Spleen (tissue), 11 donors: ENCODE data around the gene CRIP2. TPM values are rescaled to one million over a fixed set of nuclear protein-coding genes. Genes with fewer than 3 reads are reported as not detected.

Experiments
- DNase-seq: peaks from one replicate; pipeline ENCODE4 v3.0.0-alpha.2; 2020
- H3K27ac ChIP-seq, 8 donors: fragments of 200-600 bp; sonication (generic) in 7 of 8; 1 replicate in 4 of 8; 2 replicates in 4 of 8; pipeline versions ENCODE4 v1.5.0 to v1.8.0; 2016 to 2021; ENCODE audit warnings: inconsistent platforms in 4 of 8, mild to moderate bottlenecking in 4 of 8, moderate library complexity in 1 of 8
- H3K27me3 ChIP-seq, 7 donors: fragments of 200-600 bp; sonication (generic) in 6 of 7; replicated peaks in 1 of 7; 1 replicate in 4 of 7; 2 replicates in 3 of 7; pipeline versions ENCODE4 v1.5.0 to v1.8.0; 2016 to 2021; ENCODE audit warnings: inconsistent platforms in 3 of 7, mild to moderate bottlenecking in 1 of 7
- H3K36me3 ChIP-seq, 6 donors: fragments of 200-600 bp; sonication (generic) in 5 of 6; 1 replicate in 4 of 6; 2 replicates in 2 of 6; pipeline versions ENCODE4 v1.5.0 to v1.8.0; 2016 to 2021; ENCODE audit warnings: inconsistent platforms in 2 of 6
- H3K4me1 ChIP-seq, 6 donors: fragments of 200-600 bp; sonication (generic) in 5 of 6; 1 replicate in 3 of 6; 2 replicates in 3 of 6; pipeline versions ENCODE4 v1.5.0 to v1.8.0; 2016 to 2021; ENCODE audit warnings: inconsistent platforms in 3 of 6
- H3K4me3 ChIP-seq, 8 donors: fragments of 200-600 bp; sonication (generic) in 7 of 8; 1 replicate in 4 of 8; 2 replicates in 4 of 8; pipeline versions ENCODE4 v1.5.0 to v1.8.0; 2016 to 2021; ENCODE audit warnings: inconsistent platforms in 4 of 8, mild to moderate bottlenecking in 4 of 8, moderate library complexity in 2 of 8
- H3K9me3 ChIP-seq, 8 donors: fragments of 200-600 bp; sonication (generic) in 7 of 8; 1 replicate in 4 of 8; 2 replicates in 4 of 8; pipeline versions ENCODE4 v1.5.0 to v1.8.0; 2016 to 2021; ENCODE audit warnings: inconsistent platforms in 4 of 8
- CTCF ChIP-seq, 11 experiments: fragments of 200-600 bp in 7 of 11; fragments of 450-650 bp in 4 of 11; sonication (generic) in 4 of 11; IDR thresholded peaks in 8 of 11; conservative IDR thresholded peaks in 3 of 11; 1 replicate in 7 of 11; 2 replicates in 4 of 11; pipeline versions ENCODE4 v1.4.0 to v1.8.0; 2016 to 2021; ENCODE audit warnings: antibody characterized with exemption in 11 of 11, inconsistent platforms in 4 of 11, mild to moderate bottlenecking in 1 of 11
- POLR2A ChIP-seq, 3 donors: fragments of 450-650 bp; IDR thresholded peaks; one replicate each; pipeline ENCODE4 v1.5.1; 2017; ENCODE audit warnings: antibody characterized with exemption in 3 of 3, mild to moderate bottlenecking in 1 of 3
- POLR2AphosphoS5 ChIP-seq, 3 donors: sonication (generic); formaldehyde crosslinking; IDR thresholded peaks; one replicate each; pipeline ENCODE4 v1.5.1; 2017; ENCODE audit warnings: antibody characterized with exemption in 3 of 3
- WGBS, 5 donors: extraction: QIAGEN DNeasy Blood & Tissue Kit in 3 of 5; methylation state at CpG; one replicate each; pipeline versions ENCODE4 v1.1.5 to v1.1.7; 2013 to 2018; 5-methylcytosine and 5-hydroxymethylcytosine counted together
- intact Hi-C: fragments of 100-400 bp; cut with DNase I; formaldehyde crosslinking; loops from one replicate; pipeline ENCODE4 v1.15.0; 2023; ENCODE audit warnings: low total_unique reads
- polyA plus RNA-seq, 3 donors: library from polyadenylated mRNA; stranded (reverse); fragments of 200-250 nt; gene quantifications; one replicate each; pipeline ENCODE4 v1.2.1, GENCODE V29; 2013
- total RNA-seq, 7 donors: library from RNA; depleted of rRNA in 3 of 7; stranded (reverse); fragments of >200 nt in 3 of 7; fragmentation: NEBNext Ultra II Directional in 4 of 7; extraction: Animal tissue kit (Norgen Biotek cat#: 25700) in 4 of 7; gene quantifications; one replicate each; pipeline versions ENCODE4 v1.1.0 to v1.2.1, GENCODE V29; 2016 to 2021
- donor health status: healthy with polysubstance abuse.
- donor health status: DM: no; HTN: no; CAD: no; lungs with moderate emphysema.
- donor health status: DM: no; HTN: no; CAD: no.
- donor health status: Bipolar disorder and iron deficiency.
- donor health status: healthy.
- donor health status: DM: no; HTN: no; CAD: no.
- donor health status: DM: yes; HTN: yes; CAD: no.

Gene CRIP2
- total and polyA plus RNA-seq, 10 donors, result 68.6 to 181 (median 111) TPM

- Histone ChIP-seq H3K27me3 (peaks cover 0 to 66% (median 13%) of the 10 kb centered on the region in 7 donors), H3K4me1 (peaks cover 46 to 100% (median 93%) of the 10 kb centered on the region in 6 donors), H3K27ac (peak overlapping the region; percentile 70 to 95 (median 88)), H3K9me3 (no peaks in the 10 kb centered on the region), H3K4me3 (peak overlapping the region in 1 of 8 donors; percentile 66), H3K36me3 (peaks cover 0 to 21% (median 5%) of the 10 kb centered on the region in 6 donors)
- WGBS, 5 donors, result 77 to 92% (median 82%) methylated on average over 12 to 18 of the region's 18 CpGs
- TF ChIP-seq POLR2A (IDR thresholded peaks at IDR 0.05) (no peak), POLR2AphosphoS5 (IDR thresholded peaks at IDR 0.05) (no peak), CTCF (IDR thresholded peaks at IDR 0.05 in 8 of 11, conservative IDR thresholded peaks at IDR 0.05 in 3 of 11) (no peak)
- intact Hi-C loops, result no loop called here
- DNase-seq, result no peak
Measured at GRCh38 chr14:105482486-105483110, 8.0 kb downstream of the CRIP2 start.

GRCh38 chr14:105483300-105484068, 8.9 kb downstream of the CRIP2 start:
- peak in 1 of 3 donors; percentile 3 for TF ChIP-seq POLR2AphosphoS5 (IDR thresholded peaks at IDR 0.05)
- TF ChIP-seq CTCF (IDR thresholded peaks at IDR 0.05 in 8 of 11, conservative IDR thresholded peaks at IDR 0.05 in 3 of 11), result no peak
- WGBS, 5 donors, result 82 to 87% (median 86%) methylated on average over 7 to 18 of the region's 18 CpGs
- Histone ChIP-seq H3K9me3 (no peaks in the 10 kb centered on the region), H3K27me3 (peaks cover 0 to 64% (median 7%) of the 10 kb centered on the region in 7 donors), H3K36me3 (peaks cover 0 to 16% (median 5%) of the 10 kb centered on the region in 6 donors), H3K4me3 (no peak overlapping the region), H3K4me1 (peaks cover 53 to 100% (median 94%) of the 10 kb centered on the region in 6 donors), H3K27ac (peak overlapping the region in 3 of 8 donors; percentile 80 to 95 (median 95))
- no peak for DNase-seq
- intact Hi-C loops, result no loop called here

GRCh38 chr14:105484069-105484996, 9.7 kb downstream of the CRIP2 start:
- peaks cover 62 to 100% (median 98%) of the 10 kb centered on the region in 6 donors for H3K4me1 ChIP-seq
- peak overlapping the region in 4 of 8 donors; percentile 4 to 95 (median 56) for H3K27ac ChIP-seq
- H3K9me3 ChIP-seq, result no peaks in the 10 kb centered on the region
- peaks cover 0 to 7% (median 1%) of the 10 kb centered on the region in 6 donors for H3K36me3 ChIP-seq
- intact Hi-C loops, result no loop called here
- WGBS, 5 donors, result 48 to 75% (median 70%) methylated on average over 14 to 20 of the region's 20 CpGs
- H3K27me3 ChIP-seq, result peaks cover 0 to 55% (median 3%) of the 10 kb centered on the region in 7 donors
- TF ChIP-seq POLR2A (IDR thresholded peaks at IDR 0.05), result no peak
- peak in 2 of 3 donors; percentile 51 to 75 for TF ChIP-seq POLR2AphosphoS5 (IDR thresholded peaks at IDR 0.05)
- H3K4me3 ChIP-seq, result no peak overlapping the region
- no peak for DNase-seq

- Histone ChIP-seq H3K4me1 (peaks cover 64 to 100% (median 100%) of the 10 kb centered on the region in 6 donors), H3K36me3 (peaks cover 0 to under 1% (median 0%) of the 10 kb centered on the region in 6 donors), H3K27ac (peak overlapping the region in 6 of 8 donors; percentile 7 to 95 (median 92)), H3K27me3 (peaks cover 0 to 49% (median 3%) of the 10 kb centered on the region in 7 donors), H3K4me3 (no peak overlapping the region), H3K9me3 (no peaks in the 10 kb centered on the region)
- WGBS, 5 donors, result 83 to 91% (median 86%) methylated on average over 13 to 16 of the region's 16 CpGs
- intact Hi-C loops, result loop anchor here (5.0 kb wide), 1 partner anchor 113 kb away; no protein-coding TSS in a partner anchor
- no peak for DNase-seq
- TF ChIP-seq CTCF (IDR thresholded peaks at IDR 0.05 in 8 of 11, conservative IDR thresholded peaks at IDR 0.05 in 3 of 11) (no peak), POLR2AphosphoS5 (IDR thresholded peaks at IDR 0.05) (no peak), POLR2A (IDR thresholded peaks at IDR 0.05) (no peak)
Measured at GRCh38 chr14:105484997-105485393, 10.4 kb downstream of the CRIP2 start.
